NCI-H226 (cell line): ENCODE measurements around the gene TSPAN9.

Source experiments
- DNase-seq: peaks from one replicate; pipeline ENCODE4 v3.0.0-alpha.2; 2015

TSPAN9 gene

GRCh38 chr12:3076730-3077571, at the start of gene TSPAN9:
Gene TSPAN9 (plus strand): TSS chr12:3077379. CDS start chr12:3201194, 123,815 bp downstream.
- peak; percentile 74 for DNase-seq

- no peak for DNase-seq
These were observed 49.1 kb upstream of the TSPAN9 start for GRCh38 chr12:3028108-3028507.

- no peak for DNase-seq
These were observed 46.3 kb upstream of the TSPAN9 start for GRCh38 chr12:3030821-3031429.

GRCh38 chr12:3032161-3032560, 45.0 kb upstream of the TSPAN9 start:
- DNase-seq = no peak

- no peak for DNase-seq
These were observed 44.2 kb upstream of the TSPAN9 start for GRCh38 chr12:3032770-3033538.

- no peak for DNase-seq
These were observed 43.7 kb upstream of the TSPAN9 start for GRCh38 chr12:3033539-3033867.

- peak; percentile 42 for DNase-seq
These were observed 43.0 kb upstream of the TSPAN9 start for GRCh38 chr12:3034067-3034750.

GRCh38 chr12:3035171-3035570, 42.0 kb upstream of the TSPAN9 start:
- DNase-seq = no peak

GRCh38 chr12:3035815-3036702, 41.1 kb upstream of the TSPAN9 start:
- no peak for DNase-seq

GRCh38 chr12:3036901-3037600, 40.1 kb upstream of the TSPAN9 start:
- DNase-seq = no peak

GRCh38 chr12:3038166-3038565, 39.0 kb upstream of the TSPAN9 start:
- no peak for DNase-seq

- no peak for DNase-seq
These were observed 38.2 kb upstream of the TSPAN9 start for GRCh38 chr12:3038926-3039510.

GRCh38 chr12:3040026-3040656, 37.0 kb upstream of the TSPAN9 start:
- no peak for DNase-seq

GRCh38 chr12:3040663-3041544, 36.3 kb upstream of the TSPAN9 start:
- no peak for DNase-seq

- peak; percentile 72 for DNase-seq
These were observed 35.5 kb upstream of the TSPAN9 start for GRCh38 chr12:3041558-3042164.

GRCh38 chr12:3042394-3042793, 34.8 kb upstream of the TSPAN9 start:
- DNase-seq = no peak

GRCh38 chr12:3042826-3043225, 34.4 kb upstream of the TSPAN9 start:
- no peak for DNase-seq

GRCh38 chr12:3043406-3043805, 33.8 kb upstream of the TSPAN9 start:
- DNase-seq = no peak

- no peak for DNase-seq
These were observed 33.0 kb upstream of the TSPAN9 start for GRCh38 chr12:3044141-3044630.
